GM21390 (cell line): ENCODE measurements around the gene PLA2G4A.
A peak's percentile ranks its signal among the peaks of the same experiment; 100 is the strongest.

Experiments used
- ATAC-seq: cut with Tn5 transposase; IDR thresholded peaks from one replicate; pipeline ENCODE4 v1.9.1; 2021; ENCODE audit not compliant: unreplicated experiment

PLA2G4A gene

GRCh38 chr1:186831168-186831567, 2.4 kb downstream of the PLA2G4A start:
- ATAC-seq = no peak

GRCh38 chr1:186834399-186834958, 5.7 kb downstream of the PLA2G4A start:
- no peak for ATAC-seq

GRCh38 chr1:186835448-186835847, 6.7 kb downstream of the PLA2G4A start:
- no peak for ATAC-seq

- no peak for ATAC-seq
These were observed 9.1 kb downstream of the PLA2G4A start for GRCh38 chr1:186837806-186838205.

GRCh38 chr1:186838380-186839040, 9.8 kb downstream of the PLA2G4A start:
- peak; percentile 26 for ATAC-seq

GRCh38 chr1:186839041-186839400, 10.3 kb downstream of the PLA2G4A start:
- ATAC-seq = peak; percentile 53

GRCh38 chr1:186841599-186841998, 12.8 kb downstream of the PLA2G4A start:
- no peak for ATAC-seq

GRCh38 chr1:186842547-186842946, 13.8 kb downstream of the PLA2G4A start:
- ATAC-seq = no peak

GRCh38 chr1:186843226-186843625, 14.5 kb downstream of the PLA2G4A start:
- no peak for ATAC-seq

- ATAC-seq = no peak
These were observed 15.2 kb downstream of the PLA2G4A start for GRCh38 chr1:186843931-186844330.

GRCh38 chr1:186845576-186846210, 16.9 kb downstream of the PLA2G4A start:
- ATAC-seq = no peak

- no peak for ATAC-seq
These were observed 19.9 kb downstream of the PLA2G4A start for GRCh38 chr1:186848509-186849130.

GRCh38 chr1:186849271-186849671, 20.5 kb downstream of the PLA2G4A start:
- ATAC-seq = peak; percentile 92

- peak; percentile 63 for ATAC-seq
These were observed 21.1 kb downstream of the PLA2G4A start for GRCh38 chr1:186849826-186850225.

GRCh38 chr1:186854102-186854501, 25.4 kb downstream of the PLA2G4A start:
- ATAC-seq = no peak

GRCh38 chr1:186858923-186859322, 30.2 kb downstream of the PLA2G4A start:
- ATAC-seq = no peak

- no peak for ATAC-seq
These were observed 31.2 kb downstream of the PLA2G4A start for GRCh38 chr1:186859995-186860394.

GRCh38 chr1:186864296-186864695, 35.5 kb downstream of the PLA2G4A start:
- ATAC-seq = no peak

- peak; percentile 73 for ATAC-seq
These were observed 36.5 kb downstream of the PLA2G4A start for GRCh38 chr1:186865253-186865652.

GRCh38 chr1:186865857-186866256, 37.1 kb downstream of the PLA2G4A start:
- no peak for ATAC-seq

GRCh38 chr1:186869526-186870228, 40.9 kb downstream of the PLA2G4A start:
- ATAC-seq = peak; percentile 46
